ENCODE data around the gene RAB40B.

Gene RAB40B

DNA sequence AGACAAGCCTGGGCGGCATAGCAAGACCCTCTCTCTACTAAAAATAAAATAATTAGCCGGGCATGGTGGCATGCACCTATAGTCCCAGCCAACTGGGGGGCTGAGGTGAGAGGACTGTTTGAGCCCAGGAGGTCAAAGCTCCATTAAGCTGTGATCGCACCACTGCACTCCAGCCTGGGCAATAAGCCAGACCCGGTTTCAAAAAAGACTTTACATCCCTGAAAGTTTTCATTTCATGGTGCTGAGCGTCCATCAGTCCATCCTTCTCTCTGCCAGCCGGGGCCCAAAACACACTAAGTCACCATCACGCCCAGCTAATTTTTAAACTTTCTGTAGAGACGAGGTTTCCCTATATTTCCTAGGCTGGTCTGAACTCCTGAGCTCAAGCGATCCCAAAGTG, 10.6 kb downstream of the RAB40B start:
- Histone ChIP-seq H3K4me3 (ENCODE audit: low read depth, low read length) (no peak overlapping the region), H3K36me3 (ENCODE audit: control insufficient read depth, insufficient read depth, low read length) (no peaks in the 10 kb centered on the region), H3K9me3 (ENCODE audit: control insufficient read depth, insufficient read depth, low read depth, low read length) (no peaks in the 10 kb centered on the region), H3K4me1 (ENCODE audit: control insufficient read depth, insufficient read depth, low read length) (no peaks in the 10 kb centered on the region), H3K27ac (ENCODE audit: low read depth, low read length) (no peak overlapping the region), H3K27me3 (ENCODE audit: control insufficient read depth, insufficient read depth, low read length) (peaks cover 2% of the 10 kb centered on the region; the same call in 1 of the 2 replicates), H3K9ac (ENCODE audit: low read length) (no peak overlapping the region)

DNA sequence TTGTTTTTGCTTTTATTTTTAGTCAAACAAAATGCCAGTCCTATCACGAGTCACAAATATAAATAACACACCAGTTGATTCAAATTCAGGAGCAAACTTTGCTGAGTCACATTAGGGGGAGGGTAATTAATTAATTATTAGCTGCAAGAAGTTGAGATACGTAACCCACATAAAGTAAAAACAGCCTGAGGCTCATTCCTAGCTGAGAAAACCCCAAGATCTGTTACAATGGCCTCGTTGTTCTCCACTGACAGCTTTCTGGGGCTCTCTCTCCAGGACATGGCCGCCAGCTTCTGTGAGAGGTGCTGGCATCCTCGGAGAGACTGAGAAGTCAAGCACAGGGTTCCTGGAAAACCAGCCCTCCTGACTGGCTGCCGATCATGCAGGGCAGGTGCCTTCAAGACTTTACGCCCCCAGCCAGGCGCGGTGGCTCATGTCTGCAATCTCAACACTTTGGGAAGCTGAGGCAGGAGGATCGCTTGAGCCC, 11.1 kb downstream of the RAB40B start:
- peaks cover 2% of the 10 kb centered on the region; the same call in 1 of the 2 replicates for H3K27me3 ChIP-seq (ENCODE audit: control insufficient read depth, insufficient read depth, low read length)
- H3K4me3 ChIP-seq (ENCODE audit: low read depth, low read length) = no peak overlapping the region
- no peak overlapping the region for H3K9ac ChIP-seq (ENCODE audit: low read length)
- H3K36me3 ChIP-seq (ENCODE audit: control insufficient read depth, insufficient read depth, low read length) = no peaks in the 10 kb centered on the region
- H3K27ac ChIP-seq (ENCODE audit: low read depth, low read length) = no peak overlapping the region
- H3K9me3 ChIP-seq (ENCODE audit: control insufficient read depth, insufficient read depth, low read depth, low read length) = no peaks in the 10 kb centered on the region
- H3K4me1 ChIP-seq (ENCODE audit: control insufficient read depth, insufficient read depth, low read length) = no peaks in the 10 kb centered on the region

DNA sequence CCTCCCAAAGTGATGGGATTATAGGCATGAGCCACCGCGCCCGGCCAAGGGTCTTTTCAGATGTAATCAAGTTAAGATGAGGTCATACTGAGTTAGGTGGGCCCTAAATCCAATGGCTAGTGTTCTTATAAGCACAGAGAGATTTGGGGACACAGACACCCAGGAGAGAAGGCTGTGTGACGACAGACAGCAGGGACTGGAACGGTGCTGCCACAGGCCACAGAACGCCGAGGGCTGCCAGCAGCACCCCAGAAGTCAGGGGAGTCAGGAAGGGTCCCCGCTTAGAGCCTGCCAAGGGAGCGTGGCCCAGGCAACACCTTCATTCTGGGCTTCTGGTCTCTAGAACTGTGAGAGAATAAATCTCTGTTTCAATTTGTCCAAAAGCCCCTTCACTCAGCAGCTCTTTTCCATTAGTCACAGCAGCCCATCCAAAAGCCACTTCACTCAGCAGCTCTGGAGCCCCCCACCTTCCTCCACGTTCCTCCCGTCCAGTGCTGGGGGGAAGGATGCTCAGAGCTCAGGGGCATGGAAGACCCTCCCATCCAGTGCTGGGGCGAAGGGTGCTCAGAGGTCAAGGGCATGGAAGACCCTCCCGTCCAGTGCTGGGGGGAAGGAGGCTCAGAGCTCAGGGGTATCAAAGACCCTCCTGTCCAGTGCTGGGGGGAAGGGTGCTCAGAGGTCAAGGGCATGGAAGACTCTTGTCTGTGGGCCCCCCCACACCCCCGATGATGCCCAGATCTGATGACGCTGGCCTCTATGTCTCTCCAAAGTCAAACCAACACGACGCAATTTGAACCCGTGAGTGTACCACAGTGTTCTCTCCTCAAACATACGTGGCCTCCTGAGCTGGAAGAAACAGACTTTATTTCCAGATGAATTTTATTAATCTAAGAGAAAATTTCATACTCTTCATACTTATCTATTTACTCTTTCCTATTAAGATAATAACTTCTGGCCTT, 11.9 kb downstream of the RAB40B start:
- no peak overlapping the region for H3K4me3 ChIP-seq (ENCODE audit: low read depth, low read length)
- H3K27me3 ChIP-seq (ENCODE audit: control insufficient read depth, insufficient read depth, low read length) = peaks cover 2% of the 10 kb centered on the region; the same call in 1 of the 2 replicates
- no peak overlapping the region for H3K9ac ChIP-seq (ENCODE audit: low read length)
- H3K27ac ChIP-seq (ENCODE audit: low read depth, low read length) = no peak overlapping the region
- H3K4me1 ChIP-seq (ENCODE audit: control insufficient read depth, insufficient read depth, low read length) = no peaks in the 10 kb centered on the region
- no peaks in the 10 kb centered on the region for H3K9me3 ChIP-seq (ENCODE audit: control insufficient read depth, insufficient read depth, low read depth, low read length)
- no peaks in the 10 kb centered on the region for H3K36me3 ChIP-seq (ENCODE audit: control insufficient read depth, insufficient read depth, low read length)

DNA sequence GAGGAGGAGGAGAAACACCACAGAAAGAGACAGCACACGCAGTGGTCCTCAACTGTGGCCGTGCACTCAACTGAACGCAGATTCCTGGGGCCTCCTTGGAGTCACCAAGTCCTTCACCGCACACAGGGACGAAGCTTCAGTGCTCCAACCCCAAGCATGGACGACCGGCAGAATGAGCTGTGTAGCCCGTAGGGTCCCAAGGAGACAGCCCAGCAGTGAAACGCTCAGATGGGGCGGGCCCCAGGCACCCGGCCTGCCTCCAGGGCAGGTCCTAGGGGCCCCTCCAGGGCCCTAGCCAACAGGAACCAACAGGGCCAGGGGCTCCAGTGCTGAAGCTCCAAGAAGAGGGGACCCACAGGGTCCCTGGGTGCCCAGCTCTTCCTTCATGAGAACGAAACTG, 13.2 kb downstream of the RAB40B start:
- no peak overlapping the region for H3K27ac ChIP-seq (ENCODE audit: low read depth, low read length)
- H3K36me3 ChIP-seq (ENCODE audit: control insufficient read depth, insufficient read depth, low read length) = no peaks in the 10 kb centered on the region
- H3K4me3 ChIP-seq (ENCODE audit: low read depth, low read length) = no peak overlapping the region
- H3K27me3 ChIP-seq (ENCODE audit: control insufficient read depth, insufficient read depth, low read length) = peaks cover 2% of the 10 kb centered on the region; the same call in 1 of the 2 replicates
- H3K9ac ChIP-seq (ENCODE audit: low read length) = no peak overlapping the region
- no peaks in the 10 kb centered on the region for H3K4me1 ChIP-seq (ENCODE audit: control insufficient read depth, insufficient read depth, low read length)
- H3K9me3 ChIP-seq (ENCODE audit: control insufficient read depth, insufficient read depth, low read depth, low read length) = peaks cover 5% of the 10 kb centered on the region; the same call in 1 of the 2 replicates

DNA sequence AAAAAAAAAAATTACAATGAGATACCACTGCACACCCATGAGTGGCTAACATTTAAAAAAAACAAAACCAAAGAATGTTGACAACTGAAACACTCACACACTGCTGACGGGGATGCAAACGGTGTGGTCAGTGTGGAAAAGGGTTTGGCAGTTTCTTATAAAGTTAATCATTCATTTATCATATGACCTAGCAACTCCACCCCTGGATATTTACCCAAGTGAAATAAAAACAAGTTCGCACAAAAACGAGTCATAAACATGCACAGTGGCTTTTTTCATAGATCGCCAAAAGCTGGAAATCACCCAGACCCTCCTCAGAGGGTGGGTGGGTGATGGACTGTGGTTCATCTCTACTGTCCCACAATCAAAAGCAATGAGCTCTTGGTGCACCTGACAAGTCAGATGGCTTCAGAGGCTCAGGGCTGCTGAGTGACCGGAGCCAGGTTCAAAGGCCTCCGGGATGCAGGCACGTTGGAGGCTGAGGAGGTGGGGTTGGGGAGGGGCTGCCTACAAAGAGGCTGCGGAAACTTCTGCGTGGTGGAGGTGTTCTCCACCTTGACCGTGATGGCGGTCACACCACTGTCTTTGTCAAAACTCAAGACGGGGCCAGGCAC, 14.2 kb downstream of the RAB40B start:
- Histone ChIP-seq H3K4me1 (ENCODE audit: control insufficient read depth, insufficient read depth, low read length) (no peaks in the 10 kb centered on the region), H3K9ac (ENCODE audit: low read length) (no peak overlapping the region), H3K4me3 (ENCODE audit: low read depth, low read length) (no peak overlapping the region), H3K36me3 (ENCODE audit: control insufficient read depth, insufficient read depth, low read length) (no peaks in the 10 kb centered on the region), H3K27ac (ENCODE audit: low read depth, low read length) (no peak overlapping the region), H3K27me3 (ENCODE audit: control insufficient read depth, insufficient read depth, low read length) (no peaks in the 10 kb centered on the region), H3K9me3 (ENCODE audit: control insufficient read depth, insufficient read depth, low read depth, low read length) (peaks cover 5% of the 10 kb centered on the region; the same call in 1 of the 2 replicates)

DNA sequence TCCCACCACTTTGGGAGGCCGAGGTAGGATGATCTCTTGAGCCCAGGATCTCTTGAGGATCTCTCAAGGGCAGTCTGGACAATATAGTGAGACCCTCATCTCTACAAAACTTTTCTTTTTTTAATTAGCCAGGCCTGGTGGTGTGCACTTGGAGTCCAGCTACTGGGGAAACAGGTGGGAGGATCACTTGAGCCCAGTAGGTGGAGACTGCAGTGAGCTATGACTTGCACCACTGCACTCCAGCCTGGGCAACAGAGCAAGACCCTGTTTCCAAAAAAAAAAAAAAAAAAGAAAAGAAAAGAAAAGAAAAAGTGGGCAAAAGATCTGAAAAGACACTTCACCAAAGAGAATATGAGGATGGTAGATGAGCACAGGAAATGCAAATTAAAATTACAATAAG, 15.0 kb downstream of the RAB40B start:
- H3K36me3 ChIP-seq (ENCODE audit: control insufficient read depth, insufficient read depth, low read length) = no peaks in the 10 kb centered on the region
- H3K9me3 ChIP-seq (ENCODE audit: control insufficient read depth, insufficient read depth, low read depth, low read length) = peaks cover 5% of the 10 kb centered on the region; the same call in 1 of the 2 replicates
- H3K4me3 ChIP-seq (ENCODE audit: low read depth, low read length) = no peak overlapping the region
- H3K9ac ChIP-seq (ENCODE audit: low read length) = no peak overlapping the region
- H3K4me1 ChIP-seq (ENCODE audit: control insufficient read depth, insufficient read depth, low read length) = no peaks in the 10 kb centered on the region
- no peaks in the 10 kb centered on the region for H3K27me3 ChIP-seq (ENCODE audit: control insufficient read depth, insufficient read depth, low read length)
- H3K27ac ChIP-seq (ENCODE audit: low read depth, low read length) = no peak overlapping the region

DNA sequence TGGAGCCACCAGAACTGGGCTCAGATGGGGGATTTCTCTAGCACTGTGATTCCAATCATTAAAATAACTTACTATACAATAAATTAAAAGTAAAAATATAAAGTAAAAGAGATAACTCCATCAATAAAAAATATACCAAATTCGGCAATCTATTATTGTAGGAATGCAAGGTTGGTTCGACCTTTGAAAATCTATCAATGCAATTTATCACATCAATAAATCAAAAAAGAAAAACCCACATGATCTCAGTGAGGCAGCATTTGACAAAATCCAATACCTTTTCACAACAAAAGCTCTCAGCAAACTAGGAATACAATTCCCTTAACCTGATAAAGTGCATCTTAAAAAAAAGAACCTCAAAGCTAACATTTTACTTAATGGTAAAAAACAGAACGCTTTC, 17.0 kb downstream of the RAB40B start:
- Histone ChIP-seq H3K9ac (ENCODE audit: low read length) (no peak overlapping the region), H3K27ac (ENCODE audit: low read depth, low read length) (no peak overlapping the region), H3K27me3 (ENCODE audit: control insufficient read depth, insufficient read depth, low read length) (no peaks in the 10 kb centered on the region), H3K4me3 (ENCODE audit: low read depth, low read length) (no peak overlapping the region), H3K36me3 (ENCODE audit: control insufficient read depth, insufficient read depth, low read length) (no peaks in the 10 kb centered on the region), H3K4me1 (ENCODE audit: control insufficient read depth, insufficient read depth, low read length) (no peaks in the 10 kb centered on the region), H3K9me3 (ENCODE audit: control insufficient read depth, insufficient read depth, low read depth, low read length) (peaks cover 5% of the 10 kb centered on the region; the same call in 1 of the 2 replicates)

DNA sequence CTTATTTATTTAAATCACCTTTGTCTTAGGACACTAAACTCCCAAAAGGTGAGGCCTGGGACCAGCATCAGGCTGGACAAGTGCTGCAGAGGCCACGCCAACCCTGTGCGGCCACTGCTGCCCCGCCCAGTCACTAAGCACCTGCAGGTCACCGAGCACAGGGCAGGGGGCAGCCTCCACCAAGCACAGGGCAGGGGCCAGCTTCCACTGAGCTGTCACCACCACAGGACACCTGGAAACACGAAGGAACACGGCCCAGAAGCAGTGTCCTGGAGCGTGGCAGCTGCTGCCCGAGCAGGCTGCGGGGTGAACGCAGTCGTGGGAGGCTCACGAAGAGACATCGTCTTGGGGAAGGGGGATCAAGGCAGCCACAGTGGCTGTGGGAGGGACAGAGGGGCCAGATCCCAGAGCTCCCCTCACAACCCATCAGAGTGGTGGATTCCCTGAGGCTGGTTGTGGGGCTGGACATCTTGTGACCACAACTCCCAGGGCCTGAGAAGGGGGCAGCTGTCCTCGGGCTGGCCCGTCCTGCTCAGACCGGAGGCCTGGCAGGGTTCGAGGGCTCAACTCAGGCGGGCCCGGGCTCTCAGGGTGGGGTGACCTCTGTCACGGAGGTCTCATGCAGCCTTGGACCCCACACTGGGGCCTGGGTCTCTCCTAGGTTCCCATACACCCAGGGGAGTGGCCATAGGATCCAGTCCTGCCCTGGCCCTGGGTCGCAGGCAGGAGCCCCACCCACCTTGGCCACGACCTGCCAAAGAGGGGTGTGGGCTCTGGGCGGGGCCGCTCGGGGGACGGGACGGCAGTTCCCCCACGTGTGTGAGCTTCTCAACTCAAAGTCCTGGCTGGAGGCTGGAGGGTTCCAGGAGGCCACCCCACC, 18.7 kb downstream of the RAB40B start:
- Histone ChIP-seq H3K4me3 (ENCODE audit: low read depth, low read length) (no peak overlapping the region), H3K27ac (ENCODE audit: low read depth, low read length) (no peak overlapping the region), H3K36me3 (ENCODE audit: control insufficient read depth, insufficient read depth, low read length) (no peaks in the 10 kb centered on the region), H3K4me1 (ENCODE audit: control insufficient read depth, insufficient read depth, low read length) (no peaks in the 10 kb centered on the region), H3K9me3 (ENCODE audit: control insufficient read depth, insufficient read depth, low read depth, low read length) (peaks cover 5% of the 10 kb centered on the region; the same call in 1 of the 2 replicates), H3K27me3 (ENCODE audit: control insufficient read depth, insufficient read depth, low read length) (no peaks in the 10 kb centered on the region; the same call in 1 of the 2 replicates), H3K9ac (ENCODE audit: low read length) (no peak overlapping the region)

DNA sequence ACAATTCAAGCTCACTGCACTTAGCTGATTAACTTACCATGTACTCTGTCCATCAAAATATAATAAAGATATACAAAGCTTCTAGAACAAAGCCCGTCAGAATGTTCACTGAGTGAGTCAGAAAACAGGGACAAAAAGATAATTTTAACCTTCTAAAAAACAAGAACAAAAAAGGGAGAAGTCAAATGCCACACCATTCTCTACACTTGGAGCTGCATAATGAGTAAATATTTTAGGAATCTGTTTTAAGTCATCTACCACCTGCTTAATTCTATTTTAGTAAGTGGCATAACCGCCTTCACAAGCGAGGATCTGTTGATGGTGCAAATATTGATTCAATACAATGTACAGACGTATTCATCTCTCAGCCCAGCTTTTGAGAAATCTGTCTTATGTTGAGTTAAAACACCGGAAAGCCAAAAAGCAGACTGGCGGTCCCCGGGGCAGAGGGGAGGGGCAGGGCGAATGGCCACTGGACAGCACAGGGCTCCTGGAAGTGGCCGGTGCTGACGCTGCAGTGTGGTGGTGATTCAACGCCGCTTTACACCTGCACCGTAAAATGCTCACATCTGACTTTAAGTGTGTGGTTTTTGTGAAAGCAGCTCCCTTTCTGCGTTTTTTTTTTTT, 20.1 kb downstream of the RAB40B start:
- no peaks in the 10 kb centered on the region for H3K4me1 ChIP-seq (ENCODE audit: control insufficient read depth, insufficient read depth, low read length)
- H3K27ac ChIP-seq (ENCODE audit: low read depth, low read length) = no peak overlapping the region
- no peak overlapping the region for H3K4me3 ChIP-seq (ENCODE audit: low read depth, low read length)
- no peak overlapping the region for H3K9ac ChIP-seq (ENCODE audit: low read length)
- no peaks in the 10 kb centered on the region for H3K36me3 ChIP-seq (ENCODE audit: control insufficient read depth, insufficient read depth, low read length)
- peaks cover 5% of the 10 kb centered on the region; the same call in 1 of the 2 replicates for H3K9me3 ChIP-seq (ENCODE audit: control insufficient read depth, insufficient read depth, low read depth, low read length)
- H3K27me3 ChIP-seq (ENCODE audit: control insufficient read depth, insufficient read depth, low read length) = no peaks in the 10 kb centered on the region; the same call in 1 of the 2 replicates

DNA sequence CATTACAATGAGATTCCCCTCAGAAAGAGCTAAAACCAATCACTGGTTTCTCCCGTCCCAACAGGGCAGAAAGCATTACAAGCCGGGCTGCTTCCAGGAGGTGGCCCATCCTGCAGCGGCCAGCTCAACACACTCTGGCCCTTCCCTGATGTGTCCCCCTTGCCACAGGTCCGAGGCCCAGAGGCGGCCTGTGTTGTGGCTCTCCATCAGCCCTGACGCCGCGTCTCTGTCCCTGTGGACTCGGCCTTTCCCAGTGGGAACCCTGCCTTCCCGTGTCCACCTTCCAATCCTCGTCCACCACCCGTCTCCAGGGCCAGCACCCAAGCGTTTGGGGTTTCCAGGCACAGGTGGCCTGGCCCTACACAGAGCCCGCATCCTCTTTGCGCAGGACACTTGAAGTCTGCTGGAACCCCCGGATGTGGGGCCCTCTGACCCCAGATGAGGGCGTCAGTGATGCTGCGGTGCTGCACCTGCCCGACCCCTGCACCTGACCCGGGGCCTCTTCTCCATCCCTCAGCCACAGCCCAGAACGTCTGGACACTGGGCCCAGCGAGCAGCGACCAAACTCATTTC, 21.1 kb downstream of the RAB40B start:
- peaks cover 5% of the 10 kb centered on the region; the same call in 1 of the 2 replicates for H3K9me3 ChIP-seq (ENCODE audit: control insufficient read depth, insufficient read depth, low read depth, low read length)
- H3K4me1 ChIP-seq (ENCODE audit: control insufficient read depth, insufficient read depth, low read length) = no peaks in the 10 kb centered on the region
- H3K9ac ChIP-seq (ENCODE audit: low read length) = no peak overlapping the region
- no peaks in the 10 kb centered on the region; the same call in 1 of the 2 replicates for H3K27me3 ChIP-seq (ENCODE audit: control insufficient read depth, insufficient read depth, low read length)
- no peak overlapping the region for H3K27ac ChIP-seq (ENCODE audit: low read depth, low read length)
- no peak overlapping the region for H3K4me3 ChIP-seq (ENCODE audit: low read depth, low read length)
- no peaks in the 10 kb centered on the region for H3K36me3 ChIP-seq (ENCODE audit: control insufficient read depth, insufficient read depth, low read length)
